Fibroblast of pulmonary artery (primary cell): ENCODE results near the gene ANK2.
"Not testable (repeated sequence)": the region's sequence is repeated elsewhere in the genome, so short reads cannot be mapped to it uniquely, and the experiment has no call there.

Experiments
- DNase-seq: peaks from one replicate; pipeline ENCODE4 v3.0.0-alpha.2; 2010; ENCODE audit warnings: low read depth
- H3K4me3 ChIP-seq: replicated peaks from 2 replicates; pipeline ENCODE4 v1.5.1; 2011; ENCODE audit warnings: low read depth, mild to moderate bottlenecking, control low read depth, low read length, moderate library complexity
- TF ChIP-seq, protein P1 (sequence below): IDR thresholded peaks from 2 replicates; pipeline ENCODE4 v1.5.1; 2011; ENCODE audit warnings: mild to moderate bottlenecking, control low read depth, low read length, inconsistent platforms; ENCODE audit errors: missing control alignments

The ANK2 gene

DNA sequence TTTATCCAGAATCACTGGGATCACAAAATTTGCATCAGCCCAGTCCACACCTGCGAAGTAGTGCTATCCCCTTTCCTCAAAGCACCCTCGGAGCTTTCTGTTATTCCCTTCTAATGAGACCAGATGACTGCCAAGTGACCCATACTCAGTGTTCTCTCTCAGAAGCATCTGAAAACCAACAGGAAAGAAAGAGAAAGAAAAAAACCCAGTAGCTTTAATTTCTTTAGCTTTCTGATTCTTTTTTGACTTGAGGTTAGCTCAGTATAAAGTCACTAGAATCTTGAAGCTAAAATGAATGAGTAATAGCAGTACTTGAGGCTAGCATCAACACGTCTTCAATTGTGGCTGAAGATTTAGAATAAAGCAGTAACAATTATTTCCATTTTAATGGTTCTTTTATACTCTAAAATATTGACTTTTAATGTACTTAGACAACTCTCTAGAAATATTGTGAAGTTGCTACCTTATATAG, 124.4 kb downstream of the ANK2 start:
- no peak for DNase-seq

GRCh38 chr4:113179091-113179490, 129.6 kb downstream of the ANK2 start:
- no peak for DNase-seq
- TF ChIP-seq, protein P1, sequence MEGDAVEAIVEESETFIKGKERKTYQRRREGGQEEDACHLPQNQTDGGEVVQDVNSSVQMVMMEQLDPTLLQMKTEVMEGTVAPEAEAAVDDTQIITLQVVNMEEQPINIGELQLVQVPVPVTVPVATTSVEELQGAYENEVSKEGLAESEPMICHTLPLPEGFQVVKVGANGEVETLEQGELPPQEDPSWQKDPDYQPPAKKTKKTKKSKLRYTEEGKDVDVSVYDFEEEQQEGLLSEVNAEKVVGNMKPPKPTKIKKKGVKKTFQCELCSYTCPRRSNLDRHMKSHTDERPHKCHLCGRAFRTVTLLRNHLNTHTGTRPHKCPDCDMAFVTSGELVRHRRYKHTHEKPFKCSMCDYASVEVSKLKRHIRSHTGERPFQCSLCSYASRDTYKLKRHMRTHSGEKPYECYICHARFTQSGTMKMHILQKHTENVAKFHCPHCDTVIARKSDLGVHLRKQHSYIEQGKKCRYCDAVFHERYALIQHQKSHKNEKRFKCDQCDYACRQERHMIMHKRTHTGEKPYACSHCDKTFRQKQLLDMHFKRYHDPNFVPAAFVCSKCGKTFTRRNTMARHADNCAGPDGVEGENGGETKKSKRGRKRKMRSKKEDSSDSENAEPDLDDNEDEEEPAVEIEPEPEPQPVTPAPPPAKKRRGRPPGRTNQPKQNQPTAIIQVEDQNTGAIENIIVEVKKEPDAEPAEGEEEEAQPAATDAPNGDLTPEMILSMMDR, result no peak

More for the DNA sequence above, 124.4 kb downstream of the ANK2 start:
- TF ChIP-seq, protein P1, result no peak
- H3K4me3 ChIP-seq, result no peak overlapping the region

DNA sequence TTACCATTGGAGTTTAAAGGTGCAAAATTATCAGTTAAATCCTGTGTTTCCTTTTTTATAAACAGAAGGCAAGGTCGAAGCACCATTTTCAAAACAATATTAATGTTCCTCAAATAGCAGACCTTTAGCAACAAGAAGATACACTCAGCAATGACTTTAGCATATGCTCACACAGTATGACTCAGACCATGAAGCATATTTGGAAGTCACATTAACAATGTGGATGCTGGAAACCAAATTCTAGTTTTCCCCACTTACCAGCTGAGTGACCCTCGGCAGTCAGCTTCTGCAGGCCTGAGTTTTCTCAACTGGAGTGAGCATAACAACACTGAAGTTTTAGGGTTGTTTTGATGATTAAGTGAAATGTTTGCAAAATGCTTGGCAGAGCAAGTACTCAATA, 130.5 kb downstream of the ANK2 start:
- TF ChIP-seq, protein P1, result no peak
- DNase-seq, result no peak
- H3K4me3 ChIP-seq, result no peak overlapping the region

More at GRCh38 chr4:113179091-113179490, 129.6 kb downstream of the ANK2 start:
- no peak overlapping the region for H3K4me3 ChIP-seq

DNA sequence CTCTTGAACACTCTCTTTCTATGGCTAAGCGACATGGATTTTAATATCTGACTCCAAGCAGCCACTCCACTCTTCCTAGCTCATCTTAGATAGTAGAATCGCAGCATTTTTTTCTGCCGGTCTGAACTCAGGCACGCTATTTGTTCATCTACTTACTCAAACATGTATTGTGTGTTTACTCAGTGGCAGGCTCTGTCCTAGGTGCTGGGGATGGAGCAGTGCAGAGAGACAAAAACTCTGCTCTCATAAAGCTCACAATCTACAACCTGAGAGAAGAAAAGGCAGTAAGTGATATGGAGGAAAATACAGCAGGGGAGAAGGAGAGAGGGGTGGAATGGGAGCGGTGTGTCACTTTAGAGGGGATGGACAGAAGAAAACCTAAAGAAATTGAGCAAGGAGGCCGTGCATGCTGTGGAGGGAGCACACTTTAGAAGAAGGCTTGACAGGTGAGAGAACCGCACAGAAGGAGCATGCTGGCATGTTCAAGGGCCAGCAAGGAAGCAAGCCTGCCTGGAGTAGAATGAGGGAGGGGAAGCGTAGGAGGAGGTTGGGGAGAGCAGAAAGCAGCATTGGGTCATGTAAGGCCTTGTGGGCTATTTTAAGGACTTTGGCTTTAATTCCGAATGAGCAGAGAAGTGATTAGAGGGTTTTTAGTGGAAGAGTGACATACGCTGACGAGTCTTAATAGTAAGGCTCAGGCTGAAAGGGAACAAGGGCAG, 132.0 kb downstream of the ANK2 start:
- DNase-seq, result no peak
- TF ChIP-seq, protein P1, result no peak
- H3K4me3 ChIP-seq, result no peak overlapping the region

GRCh38 chr4:113183032-113183605, 133.7 kb downstream of the ANK2 start:
- TF ChIP-seq, protein P1, result no peak
- no peak overlapping the region for H3K4me3 ChIP-seq
- no peak for DNase-seq

DNA sequence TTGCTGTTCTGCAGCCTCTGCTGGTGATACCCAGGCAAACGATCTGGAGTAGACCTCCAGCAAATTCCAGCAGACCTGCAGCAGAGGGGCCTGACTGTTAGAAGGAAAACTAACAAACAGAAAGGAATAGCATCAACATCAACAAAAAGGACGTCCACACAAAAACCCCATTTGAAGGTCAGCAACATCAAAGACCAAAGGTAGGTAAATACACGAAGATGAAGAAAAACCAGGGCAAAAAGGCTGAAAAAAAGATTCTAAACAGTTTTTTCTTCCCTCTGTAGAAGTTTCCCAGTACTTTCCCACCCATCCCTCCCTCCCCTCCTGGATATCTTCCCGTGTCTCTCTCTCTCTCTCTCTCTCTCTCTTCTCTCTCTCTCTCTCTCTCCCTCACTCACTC, 136.8 kb downstream of the ANK2 start:
- not testable (repeated sequence) for DNase-seq, H3K4me3 ChIP-seq

GRCh38 chr4:113186913-113187312, 137.5 kb downstream of the ANK2 start:
- H3K4me3 ChIP-seq, result no peak overlapping the region
- no peak for DNase-seq
- TF ChIP-seq, protein P1, result no peak
